Brain microvascular endothelial cell (primary cell): Measurements from ENCODE around the gene TMTC1.
A peak's percentile ranks its signal among the peaks of the same experiment; 100 is the strongest.
"Not testable (repeated sequence)": the region's sequence is repeated elsewhere in the genome, so short reads cannot be mapped to it uniquely, and the experiment has no call there.

ENCODE experiments used
- DNase-seq: peaks from one replicate; pipeline ENCODE4 v3.0.0-alpha.2; 2020
- H3K27ac ChIP-seq: fragments of 250-450 bp; sonication (Bioruptor Pico); 2 replicates; pipeline ENCODE4 v1.5.1; 2020; ENCODE audit warnings: mild to moderate bottlenecking, moderate library complexity
- H3K27me3 ChIP-seq: fragments of 250-450 bp; sonication (Bioruptor Pico); replicated peaks from 2 replicates; pipeline ENCODE4 v1.5.1; 2020; ENCODE audit warnings: mild to moderate bottlenecking
- H3K36me3 ChIP-seq: fragments of 250-450 bp; sonication (Bioruptor Pico); replicated peaks from 2 replicates; pipeline ENCODE4 v1.5.1; 2020; ENCODE audit warnings: mild to moderate bottlenecking
- H3K4me3 ChIP-seq: 2 replicates; pipeline ENCODE4 v1.5.1; 2011; ENCODE audit warnings: low read depth, mild to moderate bottlenecking, control low read depth, low read length, moderate library complexity
- CTCF ChIP-seq: IDR thresholded peaks from 2 replicates; pipeline ENCODE4 v1.5.1; 2011; ENCODE audit warnings: low read depth, mild to moderate bottlenecking, moderate library complexity, low read length, control low read depth, inconsistent platforms; ENCODE audit errors: missing control alignments
- in situ Hi-C: cut with HindIII; loops from 2 replicates; pipeline ENCODE4 v1.10.0; 2017; ENCODE audit warnings: low sequenced_read_pairs, low pct_ligation_motif_present

TMTC1 gene

GRCh38 chr12:29644536-29645162 lies 139.1 kb downstream of the TMTC1 start:
- Histone ChIP-seq H3K36me3 (no peaks in the 10 kb centered on the region), H3K4me3 (no peak overlapping the region), H3K27me3 (no peaks in the 10 kb centered on the region), H3K27ac (no peak overlapping the region)
- DNase-seq, result no peak
- TF ChIP-seq CTCF, result no peak
- in situ Hi-C loops, result no loop called here

GRCh38 chr12:29640589-29641345 lies 143.0 kb downstream of the TMTC1 start:
- TF ChIP-seq CTCF, result peak; percentile 29
- H3K27ac ChIP-seq, result peak overlapping the region; percentile 8

GRCh38 chr12:29639893-29640495 lies 143.7 kb downstream of the TMTC1 start:
- no peak overlapping the region for H3K4me3 ChIP-seq
- no peak for DNase-seq
- in situ Hi-C loops, result no loop called here
- no peak for TF ChIP-seq CTCF
- H3K27me3 ChIP-seq, result no peaks in the 10 kb centered on the region
- H3K36me3 ChIP-seq, result no peaks in the 10 kb centered on the region
- H3K27ac ChIP-seq, result no peak overlapping the region

More at GRCh38 chr12:29640589-29641345, 143.0 kb downstream of the TMTC1 start:
- in situ Hi-C loops, result no loop called here
- no peak overlapping the region for H3K4me3 ChIP-seq
- H3K36me3 ChIP-seq, result no peaks in the 10 kb centered on the region
- DNase-seq, result peak; percentile 41
- H3K27me3 ChIP-seq, result no peaks in the 10 kb centered on the region

DNA sequence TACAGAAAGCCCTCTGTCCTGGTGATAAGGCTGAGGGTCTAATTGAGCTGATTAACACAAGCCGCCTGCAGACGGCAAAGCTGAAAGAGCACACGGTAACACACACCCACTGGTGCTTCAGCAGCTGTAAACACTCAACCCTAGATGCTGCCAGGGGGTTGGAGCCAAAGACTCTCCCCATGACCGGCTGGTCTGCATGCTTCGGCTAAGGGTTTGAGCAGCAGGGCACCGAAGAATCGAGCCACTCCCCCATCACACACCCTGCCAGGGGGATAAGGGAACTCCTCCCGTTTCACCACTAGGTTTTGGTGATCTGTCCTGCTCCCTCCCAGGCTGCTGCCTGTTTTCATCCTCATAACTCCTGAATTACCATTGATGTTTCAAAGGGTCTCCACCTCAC lies 145.2 kb downstream of the TMTC1 start:
- H3K27me3 ChIP-seq, result no peaks in the 10 kb centered on the region
- DNase-seq, result no peak
- in situ Hi-C loops, result no loop called here
- TF ChIP-seq CTCF, result no peak
- no peak overlapping the region for H3K27ac ChIP-seq
- H3K4me3 ChIP-seq, result no peak overlapping the region
- H3K36me3 ChIP-seq, result no peaks in the 10 kb centered on the region

DNA sequence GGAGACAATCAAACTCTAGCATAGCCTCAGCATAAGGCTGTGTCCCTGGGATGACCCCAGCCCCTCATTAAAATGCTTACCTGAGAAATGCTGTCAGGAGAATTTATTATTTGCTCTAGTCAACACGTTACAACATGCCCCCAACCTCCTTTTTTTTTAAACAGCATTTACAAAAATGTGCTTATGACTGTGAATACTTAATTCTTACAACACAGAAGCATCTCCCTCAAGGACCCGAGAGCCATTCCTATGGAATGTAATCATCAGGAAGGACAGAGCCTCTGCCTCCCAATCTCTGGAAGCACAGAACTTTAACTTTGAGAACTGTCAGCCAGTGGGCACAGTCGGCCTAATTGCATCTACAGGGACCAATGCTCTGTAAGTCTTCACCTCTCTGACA lies 149.7 kb downstream of the TMTC1 start:
- in situ Hi-C loops, result no loop called here
- Histone ChIP-seq H3K27ac (no peak overlapping the region), H3K27me3 (no peaks in the 10 kb centered on the region), H3K4me3 (no peak overlapping the region), H3K36me3 (no peaks in the 10 kb centered on the region)
- DNase-seq, result no peak
- no peak for TF ChIP-seq CTCF

- DNase-seq, in situ Hi-C loops: not testable (repeated sequence)
Measured at GRCh38 chr12:29630164-29630563, 153.6 kb downstream of the TMTC1 start.

More at GRCh38 chr12:29630164-29630563, 153.6 kb downstream of the TMTC1 start:
- H3K36me3 ChIP-seq, H3K27me3 ChIP-seq, H3K27ac ChIP-seq, H3K4me3 ChIP-seq: not testable (repeated sequence)
